Activated naive CD8-positive, alpha-beta T cell treated with anti-CD3 and anti-CD28 coated beads, Interleukin-2, amount 50 U/mL, for 24 hours (primary cell): ENCODE data around the gene KTN1.

ENCODE experiments used
- ATAC-seq: fragments of 150-1000 bp; cut with Tn5 transposase; one replicate; pipeline ENCODE4 v1.10.0; 2021
- DNase-seq: peaks from one replicate; pipeline ENCODE4 v3.0.0; 2021
- H3K27ac Mint-ChIP-seq: one replicate; pipeline ENCODE4 v1.8.0; 2021; ENCODE audit warnings: mild to moderate bottlenecking, mixed read lengths
- H3K27me3 Mint-ChIP-seq: one replicate; pipeline ENCODE4 v1.8.0; 2021; ENCODE audit warnings: mixed read lengths
- H3K36me3 Mint-ChIP-seq: one replicate; pipeline ENCODE4 v1.8.0; 2021; ENCODE audit warnings: low read depth, mixed read lengths
- H3K4me1 Mint-ChIP-seq: one replicate; pipeline ENCODE4 v1.8.0; 2021; ENCODE audit warnings: mixed read lengths
- H3K4me3 Mint-ChIP-seq: one replicate; pipeline ENCODE4 v1.8.0; 2021; ENCODE audit warnings: mild to moderate bottlenecking, moderate library complexity, mixed read lengths
- H3K9me3 Mint-ChIP-seq: one replicate; pipeline ENCODE4 v1.8.0; 2021; ENCODE audit warnings: mixed read lengths

Gene KTN1

DNA sequence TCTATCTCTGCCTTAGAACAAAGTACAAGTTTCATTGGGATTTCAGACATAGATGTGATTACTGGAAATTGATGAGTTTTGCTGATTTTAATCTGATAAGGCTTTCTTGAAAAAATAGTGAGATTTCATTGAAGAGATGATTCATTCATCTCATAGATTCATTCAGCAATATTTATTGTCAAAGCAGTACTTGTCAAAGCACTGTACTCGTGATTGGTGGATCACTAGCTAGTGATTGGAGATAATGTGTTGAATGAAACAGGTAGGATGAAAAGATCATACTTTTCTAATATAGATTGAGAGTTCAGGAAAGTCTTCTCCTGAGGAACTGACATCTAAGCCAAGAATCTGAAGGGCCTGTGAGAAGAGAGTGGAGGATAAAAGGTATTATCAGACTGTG, 71.0 kb downstream of the KTN1 start:
- H3K27me3 Mint-ChIP-seq: no peaks in the 10 kb centered on the region
- H3K27ac Mint-ChIP-seq: no peak overlapping the region
- no peaks in the 10 kb centered on the region for H3K9me3 Mint-ChIP-seq
- DNase-seq (no peak), ATAC-seq (no peak)
- peaks cover 2% of the 10 kb centered on the region for H3K4me1 Mint-ChIP-seq
- H3K4me3 Mint-ChIP-seq: no peak overlapping the region
- H3K36me3 Mint-ChIP-seq: peaks cover 55% of the 10 kb centered on the region

- ATAC-seq: no peak
- H3K27ac Mint-ChIP-seq: no peak overlapping the region
- H3K4me3 Mint-ChIP-seq: no peak overlapping the region
- H3K36me3 Mint-ChIP-seq: peaks cover 52% of the 10 kb centered on the region
- no peaks in the 10 kb centered on the region for H3K27me3 Mint-ChIP-seq
- no peak for DNase-seq
- H3K4me1 Mint-ChIP-seq: peaks cover 2% of the 10 kb centered on the region
- no peaks in the 10 kb centered on the region for H3K9me3 Mint-ChIP-seq
Observed at GRCh38 chr14:55654243-55654642, 74.2 kb downstream of the KTN1 start.

GRCh38 chr14:55661029-55661428, 81.0 kb downstream of the KTN1 start:
- Mint-ChIP-seq H3K36me3 (peaks cover 67% of the 10 kb centered on the region), H3K27me3 (no peaks in the 10 kb centered on the region), H3K4me3 (no peak overlapping the region), H3K4me1 (peaks cover 19% of the 10 kb centered on the region), H3K27ac (no peak overlapping the region), H3K9me3 (no peaks in the 10 kb centered on the region)
- no peak for ATAC-seq
- DNase-seq: no peak

- no peak overlapping the region for H3K27ac Mint-ChIP-seq
- no peak overlapping the region for H3K4me3 Mint-ChIP-seq
- H3K9me3 Mint-ChIP-seq: no peaks in the 10 kb centered on the region
- ATAC-seq (no peak), DNase-seq (no peak)
- H3K27me3 Mint-ChIP-seq: no peaks in the 10 kb centered on the region
- peaks cover 19% of the 10 kb centered on the region for H3K4me1 Mint-ChIP-seq
- peaks cover 66% of the 10 kb centered on the region for H3K36me3 Mint-ChIP-seq
Observed at GRCh38 chr14:55662752-55663151, 82.7 kb downstream of the KTN1 start.

DNA sequence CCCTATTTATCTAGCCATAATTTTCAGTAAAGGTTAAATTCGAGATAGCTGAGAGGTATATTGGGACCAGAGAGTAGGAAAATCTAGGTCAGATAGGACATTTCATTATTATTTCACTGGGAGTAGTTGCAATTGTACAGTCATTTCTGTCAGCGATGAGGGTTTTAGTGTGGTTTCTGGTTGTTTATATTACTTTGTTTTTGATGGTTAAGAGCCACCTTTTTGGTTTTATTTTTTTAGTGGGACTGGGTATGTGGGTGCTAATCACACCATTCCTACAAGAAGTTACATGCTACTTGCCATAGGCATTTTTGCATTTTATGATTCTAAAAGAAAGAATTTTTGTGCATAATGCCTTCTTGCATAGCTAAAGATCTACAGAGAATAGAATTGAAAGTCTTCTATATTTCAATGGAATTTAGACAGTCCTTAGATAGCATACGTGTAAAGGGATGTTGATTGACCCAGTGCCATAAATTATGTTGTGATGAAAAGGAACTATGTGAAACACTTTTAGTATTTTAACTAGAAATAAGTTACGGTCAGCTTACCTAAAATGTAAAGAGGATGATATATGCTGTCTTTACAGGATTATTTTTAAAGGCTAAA, 85.2 kb downstream of the KTN1 start:
- peak; percentile 54 for ATAC-seq

DNA sequence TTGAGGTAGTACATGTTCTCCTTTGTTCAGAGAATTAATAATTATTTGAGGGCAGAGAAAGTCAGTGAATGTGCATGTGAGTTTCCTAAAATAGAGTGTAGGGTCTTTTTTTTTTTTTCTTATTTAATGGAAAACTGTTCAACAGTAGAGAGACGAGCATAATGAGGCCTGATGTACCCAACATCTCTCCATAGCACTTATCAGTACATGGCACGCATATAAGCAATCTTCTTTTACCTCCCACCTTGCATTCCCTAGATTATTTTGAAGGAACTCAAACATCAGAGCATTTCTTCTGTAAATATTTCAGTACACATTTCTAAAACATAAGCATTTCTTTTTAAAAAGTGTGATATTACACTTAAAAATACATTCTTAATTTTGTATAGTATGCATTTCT, 87.8 kb downstream of the KTN1 start:
- H3K36me3 Mint-ChIP-seq: peaks cover 50% of the 10 kb centered on the region
- no peak overlapping the region for H3K4me3 Mint-ChIP-seq
- ATAC-seq: no peak
- H3K27ac Mint-ChIP-seq: no peak overlapping the region
- no peaks in the 10 kb centered on the region for H3K9me3 Mint-ChIP-seq
- DNase-seq: no peak
- H3K4me1 Mint-ChIP-seq: peaks cover 19% of the 10 kb centered on the region
- no peaks in the 10 kb centered on the region for H3K27me3 Mint-ChIP-seq

More for the DNA sequence above, 85.2 kb downstream of the KTN1 start:
- DNase-seq: no peak
- Mint-ChIP-seq H3K27ac (no peak overlapping the region), H3K27me3 (no peaks in the 10 kb centered on the region), H3K4me3 (no peak overlapping the region), H3K4me1 (peaks cover 19% of the 10 kb centered on the region), H3K36me3 (peaks cover 53% of the 10 kb centered on the region), H3K9me3 (no peaks in the 10 kb centered on the region)

DNA sequence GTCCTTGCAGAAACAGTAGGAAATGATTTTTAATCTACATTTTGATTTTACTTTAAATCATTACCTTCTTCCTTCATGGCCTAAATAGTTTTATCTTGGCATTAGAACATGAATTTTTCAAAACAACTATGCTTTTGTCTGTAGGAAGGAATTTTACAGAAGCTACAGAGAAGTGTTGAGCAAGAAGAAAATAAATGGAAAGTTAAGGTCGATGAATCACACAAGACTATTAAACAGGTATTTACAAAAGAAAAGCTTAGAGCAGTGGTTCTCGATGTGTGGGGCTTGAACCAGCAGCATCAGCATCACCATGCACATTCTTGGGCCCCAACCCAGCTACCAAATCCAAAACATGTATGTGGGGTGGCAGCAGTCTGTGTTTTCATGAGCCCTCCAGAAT, 91.6 kb downstream of the KTN1 start:
- ATAC-seq: no peak
- no peaks in the 10 kb centered on the region for H3K27me3 Mint-ChIP-seq
- H3K9me3 Mint-ChIP-seq: no peaks in the 10 kb centered on the region
- no peaks in the 10 kb centered on the region for H3K4me1 Mint-ChIP-seq
- no peak overlapping the region for H3K27ac Mint-ChIP-seq
- peaks cover 37% of the 10 kb centered on the region for H3K36me3 Mint-ChIP-seq
- no peak for DNase-seq
- H3K4me3 Mint-ChIP-seq: no peak overlapping the region

DNA sequence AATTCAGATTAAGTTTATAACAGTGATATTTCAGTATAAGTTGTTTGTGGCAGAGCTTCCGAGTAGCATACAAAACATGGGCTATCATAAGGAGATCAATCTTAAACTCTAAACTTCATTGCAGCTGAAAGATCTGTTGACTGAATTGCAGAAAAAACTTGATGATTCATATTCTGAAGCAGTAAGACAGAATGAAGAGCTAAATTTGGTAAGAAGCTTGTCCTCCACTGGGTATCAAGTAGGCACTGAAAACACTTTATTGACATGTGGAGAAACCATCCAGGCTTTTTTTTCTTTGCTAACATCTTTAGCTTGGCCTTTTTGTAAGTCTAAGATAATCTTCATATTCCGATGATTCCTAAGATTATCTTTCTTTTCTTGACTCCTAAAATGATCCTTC, 93.0 kb downstream of the KTN1 start:
- no peak for DNase-seq
- Mint-ChIP-seq H3K27ac (no peak overlapping the region), H3K4me3 (no peak overlapping the region), H3K27me3 (no peaks in the 10 kb centered on the region), H3K9me3 (no peaks in the 10 kb centered on the region), H3K4me1 (no peaks in the 10 kb centered on the region), H3K36me3 (peaks cover 33% of the 10 kb centered on the region)
- no peak for ATAC-seq

DNA sequence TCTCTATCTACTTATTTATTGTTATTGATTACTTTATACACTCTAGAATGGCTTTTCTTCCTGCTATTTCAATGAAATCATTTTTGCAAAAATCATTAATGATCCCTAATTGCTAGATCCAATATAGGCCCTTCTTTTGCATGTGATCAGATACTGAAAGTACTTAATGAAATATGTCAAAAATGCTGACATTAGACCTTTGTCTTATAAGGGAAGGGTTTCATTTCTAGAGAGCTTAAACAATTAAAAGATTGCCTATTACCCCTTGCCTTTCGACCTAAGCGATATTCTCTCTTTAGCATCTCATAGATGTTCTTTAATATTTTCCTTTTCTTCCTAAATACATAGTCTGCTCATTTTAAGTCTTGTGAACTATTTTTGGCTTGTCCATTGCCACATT, 101.1 kb downstream of the KTN1 start:
- DNase-seq (no peak), ATAC-seq (no peak)
- no peak overlapping the region for H3K27ac Mint-ChIP-seq
- H3K27me3 Mint-ChIP-seq: no peaks in the 10 kb centered on the region
- peaks cover 46% of the 10 kb centered on the region for H3K36me3 Mint-ChIP-seq
- H3K9me3 Mint-ChIP-seq: no peaks in the 10 kb centered on the region
- H3K4me3 Mint-ChIP-seq: no peak overlapping the region
- no peaks in the 10 kb centered on the region for H3K4me1 Mint-ChIP-seq

DNA sequence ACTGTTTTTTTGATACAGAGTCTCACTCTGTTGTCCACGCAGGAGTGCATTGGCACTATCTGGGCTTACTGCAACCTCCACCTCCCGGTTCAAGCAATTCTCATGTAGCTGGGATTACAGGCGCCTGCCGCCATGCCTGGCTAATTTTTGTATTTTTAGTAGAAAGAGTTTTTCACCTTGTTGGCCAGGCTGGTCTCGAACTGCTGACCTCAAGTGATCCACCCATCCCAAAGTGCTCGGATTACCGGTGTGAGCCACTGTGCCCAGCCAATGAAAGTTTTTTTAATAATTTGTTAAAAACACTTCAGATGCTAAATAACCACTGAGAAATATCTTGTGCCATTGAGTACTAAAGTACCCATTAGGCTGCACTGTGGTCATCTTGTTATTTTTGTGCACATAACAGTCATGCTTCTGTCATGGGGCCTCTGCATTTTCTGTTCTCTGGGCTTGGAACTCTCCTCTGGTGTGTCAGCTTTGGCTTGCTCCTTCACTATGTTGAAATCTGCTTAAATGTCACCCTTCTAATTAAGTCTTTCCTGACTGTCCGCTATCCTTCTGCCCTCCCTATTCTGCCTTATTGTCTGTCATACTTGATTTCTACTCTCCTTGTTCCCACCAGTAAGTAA, 105.1 kb downstream of the KTN1 start:
- H3K9me3 Mint-ChIP-seq: no peaks in the 10 kb centered on the region
- H3K4me3 Mint-ChIP-seq: no peak overlapping the region
- peaks cover 42% of the 10 kb centered on the region for H3K36me3 Mint-ChIP-seq
- ATAC-seq: no peak
- no peaks in the 10 kb centered on the region for H3K4me1 Mint-ChIP-seq
- H3K27ac Mint-ChIP-seq: no peak overlapping the region
- no peaks in the 10 kb centered on the region for H3K27me3 Mint-ChIP-seq
- no peak for DNase-seq

- ATAC-seq: no peak
- no peaks in the 10 kb centered on the region for H3K9me3 Mint-ChIP-seq
- H3K36me3 Mint-ChIP-seq: peaks cover 37% of the 10 kb centered on the region
- H3K27ac Mint-ChIP-seq: no peak overlapping the region
- H3K27me3 Mint-ChIP-seq: no peaks in the 10 kb centered on the region
- H3K4me1 Mint-ChIP-seq: no peaks in the 10 kb centered on the region
- no peak overlapping the region for H3K4me3 Mint-ChIP-seq
- DNase-seq: no peak
Observed at GRCh38 chr14:55686713-55687112, 106.7 kb downstream of the KTN1 start.

GRCh38 chr14:55688566-55688965, 108.6 kb downstream of the KTN1 start:
- Mint-ChIP-seq H3K4me1 (no peaks in the 10 kb centered on the region), H3K27me3 (no peaks in the 10 kb centered on the region), H3K4me3 (no peak overlapping the region), H3K9me3 (no peaks in the 10 kb centered on the region), H3K36me3 (peaks cover 28% of the 10 kb centered on the region), H3K27ac (no peak overlapping the region)
- ATAC-seq (no peak), DNase-seq (no peak)

- no peak overlapping the region for H3K27ac Mint-ChIP-seq
- no peaks in the 10 kb centered on the region for H3K27me3 Mint-ChIP-seq
- DNase-seq: no peak
- no peaks in the 10 kb centered on the region for H3K9me3 Mint-ChIP-seq
- no peak overlapping the region for H3K4me3 Mint-ChIP-seq
- H3K36me3 Mint-ChIP-seq: peaks cover 19% of the 10 kb centered on the region
- no peaks in the 10 kb centered on the region for H3K4me1 Mint-ChIP-seq
- ATAC-seq: no peak
Observed at GRCh38 chr14:55689981-55690871, 110.2 kb downstream of the KTN1 start.

- no peak for DNase-seq
- no peak overlapping the region for H3K4me3 Mint-ChIP-seq
- no peaks in the 10 kb centered on the region for H3K4me1 Mint-ChIP-seq
- no peaks in the 10 kb centered on the region for H3K9me3 Mint-ChIP-seq
- ATAC-seq: no peak
- H3K27me3 Mint-ChIP-seq: no peaks in the 10 kb centered on the region
- peaks cover 8% of the 10 kb centered on the region for H3K36me3 Mint-ChIP-seq
- no peak overlapping the region for H3K27ac Mint-ChIP-seq
Observed at GRCh38 chr14:55691659-55692058, 111.7 kb downstream of the KTN1 start.

- Mint-ChIP-seq H3K4me3 (no peak overlapping the region), H3K4me1 (no peaks in the 10 kb centered on the region), H3K9me3 (no peaks in the 10 kb centered on the region), H3K27ac (no peak overlapping the region), H3K36me3 (no peaks in the 10 kb centered on the region), H3K27me3 (no peaks in the 10 kb centered on the region)
- DNase-seq (no peak), ATAC-seq (no peak)
Observed at GRCh38 chr14:55693904-55694303, 113.9 kb downstream of the KTN1 start.
